Measurements from ENCODE around the gene HNRNPA3. TPM values are rescaled to one million over a fixed set of nuclear protein-coding genes. Genes with fewer than 3 reads are reported as not detected.

Gene HNRNPA3
- total RNA-seq, 3 donors from 2014 or later (not counting 1 experiment from before 2014, with no cell fraction given) = 223 to 298 (median 289) TPM

- Histone ChIP-seq H3K4me3 (ENCODE audit: low read length) (no peak overlapping the region), H3K36me3 (ENCODE audit: control insufficient read depth, insufficient read depth, low read length) (peaks cover 7% of the 10 kb centered on the region), H3K27ac (ENCODE audit: low read length) (no peak overlapping the region), H3K27me3 (ENCODE audit: control insufficient read depth, insufficient read depth, low read length) (no peaks in the 10 kb centered on the region), H3K9me3 (ENCODE audit: control insufficient read depth, insufficient read depth, low read length) (no peaks in the 10 kb centered on the region), H3K4me1 (ENCODE audit: control insufficient read depth, insufficient read depth, low read length) (peaks cover 59% of the 10 kb centered on the region)
- DNase-seq (no peak), ATAC-seq (no peak)
- intact Hi-C loops (cut with micrococcal nuclease) = no loop called here
- no peak for TF ChIP-seq CTCF (IDR thresholded peaks at IDR 0.05)
- no peaks in the 10 kb centered on the region for H3K36me3 Mint-ChIP-seq
- peaks cover 79 to 92% of the 10 kb centered on the region in 2 donors for H3K4me1 Mint-ChIP-seq
- WGBS (ENCODE audit: insufficient coverage) = 100% methylated on average over 1 of the region's 3 CpGs
- H3K4me3 Mint-ChIP-seq = no peak overlapping the region
- H3K27me3 Mint-ChIP-seq (ENCODE audit: low read depth in 2 of 2) = no peaks in the 10 kb centered on the region
- peak overlapping the region; percentile 99 to 100 for H3K27ac Mint-ChIP-seq
- peaks cover 0 to 2% of the 10 kb centered on the region in 2 donors for H3K9me3 Mint-ChIP-seq
Observed at GRCh38 chr2:177253704-177254103, 41.1 kb downstream of the HNRNPA3 start.

- ATAC-seq = no peak
- Histone ChIP-seq H3K36me3 (ENCODE audit: control insufficient read depth, insufficient read depth, low read length) (peaks cover 9% of the 10 kb centered on the region), H3K4me1 (ENCODE audit: control insufficient read depth, insufficient read depth, low read length) (peaks cover 57% of the 10 kb centered on the region), H3K27ac (ENCODE audit: low read length) (no peak overlapping the region), H3K27me3 (ENCODE audit: control insufficient read depth, insufficient read depth, low read length) (no peaks in the 10 kb centered on the region), H3K4me3 (ENCODE audit: low read length) (no peak overlapping the region), H3K9me3 (ENCODE audit: control insufficient read depth, insufficient read depth, low read length) (no peaks in the 10 kb centered on the region)
- Mint-ChIP-seq H3K9me3 (peaks cover 0 to 2% of the 10 kb centered on the region in 2 donors), H3K4me3 (no peak overlapping the region), H3K36me3 (no peaks in the 10 kb centered on the region), H3K4me1 (peaks cover 80 to 94% of the 10 kb centered on the region in 2 donors), H3K27ac (peak overlapping the region; percentile 99 to 100), H3K27me3 (ENCODE audit: low read depth in 2 of 2) (no peaks in the 10 kb centered on the region)
- intact Hi-C loops (cut with micrococcal nuclease) = no loop called here
- DNase-seq = peak in 1 of 2 donors; percentile 44
- 95% methylated on average over 10 of the region's 11 CpGs for WGBS (ENCODE audit: insufficient coverage)
- TF ChIP-seq CTCF (IDR thresholded peaks at IDR 0.05) = peak; percentile 26
Observed at GRCh38 chr2:177254433-177255226, 42.0 kb downstream of the HNRNPA3 start.

GRCh38 chr2:177255227-177255601, 42.6 kb downstream of the HNRNPA3 start:
- Mint-ChIP-seq H3K36me3 (no peaks in the 10 kb centered on the region), H3K4me3 (peak overlapping the region; percentile 17), H3K27ac (peak overlapping the region; percentile 99 to 100), H3K9me3 (peaks cover 0 to 2% of the 10 kb centered on the region in 2 donors), H3K27me3 (ENCODE audit: low read depth in 2 of 2) (no peaks in the 10 kb centered on the region), H3K4me1 (peaks cover 79 to 93% of the 10 kb centered on the region in 2 donors)
- Histone ChIP-seq H3K4me1 (ENCODE audit: control insufficient read depth, insufficient read depth, low read length) (peaks cover 57% of the 10 kb centered on the region), H3K27ac (ENCODE audit: low read length) (no peak overlapping the region), H3K9me3 (ENCODE audit: control insufficient read depth, insufficient read depth, low read length) (no peaks in the 10 kb centered on the region), H3K27me3 (ENCODE audit: control insufficient read depth, insufficient read depth, low read length) (no peaks in the 10 kb centered on the region), H3K4me3 (ENCODE audit: low read length) (no peak overlapping the region), H3K36me3 (ENCODE audit: control insufficient read depth, insufficient read depth, low read length) (peaks cover 9% of the 10 kb centered on the region)
- TF ChIP-seq CTCF (IDR thresholded peaks at IDR 0.05) = no peak
- 95% methylated on average over 1 of the region's 2 CpGs for WGBS (ENCODE audit: insufficient coverage)
- intact Hi-C loops (cut with micrococcal nuclease) = no loop called here
- ATAC-seq = no peak
- DNase-seq = no peak

All from natural killer cell (primary cell).